SIG-M5 (cell line): ENCODE data around the gene ANKK1.

ENCODE experiments used
- DNase-seq: peaks from one replicate; lab custom pipeline; 2025; lab: John Stamatoyannopoulos, UW

ANKK1 gene

DNA sequence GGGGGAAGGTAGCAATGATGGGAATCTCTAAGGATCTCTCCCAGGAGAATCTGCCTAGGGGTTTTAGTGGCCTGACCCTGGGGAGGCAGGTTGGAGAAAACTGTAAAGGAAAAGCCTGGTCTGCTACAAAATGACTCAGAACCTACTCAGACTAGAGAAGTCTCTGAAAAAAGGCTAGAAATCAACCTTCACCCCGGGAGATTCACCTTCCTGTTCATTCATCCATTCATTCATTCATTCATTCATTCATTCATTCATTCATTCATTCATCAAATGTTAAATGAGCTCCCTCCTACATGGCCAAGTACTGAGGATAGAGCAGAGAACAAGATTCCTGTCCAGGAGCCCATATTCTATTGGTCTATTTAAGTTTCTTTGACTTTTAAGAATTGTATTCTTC lies 8.9 kb upstream of the ANKK1 start:
- DNase-seq, result no peak

GRCh38 chr11:113382121-113382520 lies 5.5 kb upstream of the ANKK1 start:
- DNase-seq, result no peak

DNA sequence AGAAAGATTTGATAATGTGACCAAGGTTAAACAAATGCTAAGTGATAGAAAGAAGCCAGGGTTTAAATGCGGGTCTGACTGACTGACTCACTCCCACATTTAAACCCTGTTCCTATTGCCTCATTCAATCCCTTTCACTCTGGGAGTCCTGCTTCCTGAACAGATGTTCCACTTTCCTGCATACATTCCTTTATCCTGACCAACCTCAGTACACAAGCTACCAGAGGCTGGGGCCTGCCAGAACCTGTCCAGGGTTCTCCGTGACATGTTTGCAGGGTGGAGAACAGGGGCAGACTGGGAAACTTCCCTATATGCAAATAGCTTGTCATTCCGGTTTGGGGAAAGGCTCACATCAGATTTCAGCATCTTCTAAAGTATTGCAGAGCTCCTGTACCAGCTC lies 3.0 kb upstream of the ANKK1 start:
- no peak for DNase-seq

GRCh38 chr11:113385749-113386148 lies 1.8 kb upstream of the ANKK1 start:
- no peak for DNase-seq

GRCh38 chr11:113386866-113387265 lies 713 bp upstream of the ANKK1 start:
- no peak for DNase-seq

- DNase-seq, result no peak
These were observed 1.7 kb downstream of the ANKK1 start for GRCh38 chr11:113389272-113389671.

DNA sequence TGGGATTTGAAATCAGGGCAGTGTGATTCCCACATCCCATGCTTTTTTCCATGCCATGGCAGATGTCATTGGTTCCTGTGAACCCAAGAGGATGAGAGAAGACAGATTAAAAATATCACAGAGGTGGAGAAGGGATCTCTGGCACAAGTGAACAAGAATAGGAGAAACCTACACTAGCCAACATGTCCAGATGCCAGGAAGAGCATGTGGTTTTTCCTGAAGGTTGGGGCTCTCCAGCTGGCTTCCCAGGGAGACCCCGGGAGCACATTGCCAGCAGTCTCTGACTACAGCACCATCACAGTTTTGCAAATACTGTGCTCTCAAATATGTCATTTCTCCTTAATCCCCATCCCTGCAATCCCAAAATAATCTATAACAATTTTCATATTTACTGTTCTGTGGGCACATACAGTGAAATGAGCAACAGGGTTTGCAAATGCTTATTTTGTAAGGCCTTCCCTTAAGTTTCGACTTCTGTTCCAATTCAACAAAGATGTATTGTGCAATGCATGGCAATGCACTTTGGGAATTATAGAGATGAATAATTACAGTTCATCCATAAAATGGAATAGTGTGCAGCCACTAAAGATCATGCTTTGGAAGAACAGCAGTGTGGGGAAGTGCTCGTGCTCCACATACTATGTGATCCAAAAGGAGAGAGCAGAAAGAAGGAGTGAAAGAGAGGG lies 4.8 kb downstream of the ANKK1 start:
- DNase-seq, result no peak

GRCh38 chr11:113393501-113393985 lies 6.0 kb downstream of the ANKK1 start:
- DNase-seq, result no peak

DNA sequence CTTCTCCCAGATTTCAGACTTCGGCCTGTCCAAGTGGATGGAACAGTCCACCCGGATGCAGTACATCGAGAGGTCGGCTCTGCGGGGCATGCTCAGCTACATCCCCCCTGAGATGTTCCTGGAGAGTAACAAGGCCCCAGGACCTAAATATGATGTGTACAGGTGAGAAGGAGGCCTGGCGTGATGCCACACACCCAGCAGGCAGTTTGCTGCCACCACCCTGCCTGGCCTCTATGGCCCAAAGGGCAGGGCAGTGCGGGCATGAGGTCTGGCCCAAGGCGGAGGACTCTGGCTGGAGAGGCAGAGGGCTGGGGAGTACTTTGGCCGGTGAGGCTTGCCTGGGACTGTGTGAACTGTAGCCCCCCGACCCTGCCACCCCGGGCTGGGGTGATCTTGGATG lies 7.3 kb downstream of the ANKK1 start:
- DNase-seq, result no peak

DNA sequence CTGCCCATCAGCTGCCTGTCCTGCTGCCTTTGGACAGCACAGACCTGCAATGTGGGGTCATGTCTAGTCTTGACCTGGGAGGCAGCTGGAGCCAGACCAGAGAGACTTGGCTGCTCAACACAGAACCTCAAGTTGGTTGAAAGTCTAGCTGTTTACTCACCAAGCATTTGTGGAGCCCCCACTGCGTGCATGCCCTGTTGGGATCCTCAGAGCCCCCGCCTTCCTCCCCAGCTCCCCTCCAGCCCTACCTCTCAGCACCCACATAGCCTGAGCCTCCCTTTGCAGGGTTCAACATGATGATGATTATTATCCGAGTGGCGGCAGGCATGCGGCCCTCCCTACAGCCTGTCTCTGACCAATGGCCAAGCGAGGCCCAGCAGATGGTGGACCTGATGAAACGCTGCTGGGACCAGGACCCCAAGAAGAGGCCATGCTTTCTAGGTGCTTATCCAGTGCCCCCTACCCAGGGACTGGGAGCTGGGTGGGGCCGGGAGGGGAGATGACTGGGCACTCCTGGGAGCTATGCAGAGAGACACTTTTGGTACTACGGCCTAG lies 8.3 kb downstream of the ANKK1 start:
- DNase-seq, result no peak

DNA sequence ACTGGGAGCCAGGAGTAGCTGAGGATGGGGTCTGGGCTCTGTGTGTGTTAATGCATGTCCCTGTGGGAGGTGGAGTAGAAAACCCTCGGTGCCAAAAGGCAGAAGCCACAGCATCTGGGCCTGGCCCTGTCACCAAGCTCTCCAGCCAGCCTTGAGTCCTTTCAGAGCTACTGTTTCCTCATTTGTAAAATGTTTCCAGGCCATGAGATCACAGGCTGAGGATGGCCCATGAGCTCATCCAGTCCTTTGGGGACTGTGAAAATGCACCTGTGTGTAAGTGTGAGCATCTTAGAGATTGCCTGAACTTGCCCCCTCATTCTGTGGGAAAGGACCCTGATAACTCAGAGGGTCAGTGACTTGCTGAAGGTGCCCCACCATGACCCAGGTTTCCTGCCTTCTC lies 9.1 kb downstream of the ANKK1 start:
- DNase-seq, result no peak

- no peak for DNase-seq
These were observed 9.6 kb downstream of the ANKK1 start for GRCh38 chr11:113397212-113397611.

- no peak for DNase-seq
These were observed 10.2 kb downstream of the ANKK1 start for GRCh38 chr11:113397821-113398220.

- no peak for DNase-seq
These were observed 11.3 kb downstream of the ANKK1 start for GRCh38 chr11:113398669-113399430.

DNA sequence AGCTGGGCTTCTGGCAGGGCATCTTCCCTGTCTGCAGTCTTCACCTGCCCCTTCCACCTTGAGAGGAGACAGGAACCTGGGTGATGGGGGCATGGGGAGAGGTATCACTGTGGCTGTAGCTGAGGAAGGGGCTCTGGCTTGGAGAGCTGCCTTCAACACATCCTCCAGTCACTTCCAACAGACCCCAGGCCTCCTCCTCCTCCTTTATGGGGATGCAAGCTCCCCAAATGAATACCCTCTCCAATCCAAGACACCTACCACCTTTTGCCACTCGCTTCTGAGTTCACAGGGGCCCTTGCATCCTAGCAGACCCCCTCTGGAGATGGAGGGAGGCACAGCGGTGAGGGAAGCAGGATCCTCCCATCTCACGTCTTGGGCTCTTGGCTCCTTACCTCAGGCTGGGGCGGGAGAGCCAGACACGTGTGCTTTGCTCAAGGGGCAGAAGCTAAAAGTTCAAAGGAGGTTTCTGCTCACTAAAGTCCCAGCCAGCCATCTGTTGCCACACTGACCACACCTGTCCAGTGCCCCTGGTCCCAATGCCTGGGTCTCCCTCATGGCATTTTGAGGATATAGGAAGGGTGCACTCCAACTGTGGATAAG lies 13.2 kb downstream of the ANKK1 start:
- no peak for DNase-seq

GRCh38 chr11:113401718-113402117 lies 14.1 kb downstream of the ANKK1 start:
- no peak for DNase-seq

DNA sequence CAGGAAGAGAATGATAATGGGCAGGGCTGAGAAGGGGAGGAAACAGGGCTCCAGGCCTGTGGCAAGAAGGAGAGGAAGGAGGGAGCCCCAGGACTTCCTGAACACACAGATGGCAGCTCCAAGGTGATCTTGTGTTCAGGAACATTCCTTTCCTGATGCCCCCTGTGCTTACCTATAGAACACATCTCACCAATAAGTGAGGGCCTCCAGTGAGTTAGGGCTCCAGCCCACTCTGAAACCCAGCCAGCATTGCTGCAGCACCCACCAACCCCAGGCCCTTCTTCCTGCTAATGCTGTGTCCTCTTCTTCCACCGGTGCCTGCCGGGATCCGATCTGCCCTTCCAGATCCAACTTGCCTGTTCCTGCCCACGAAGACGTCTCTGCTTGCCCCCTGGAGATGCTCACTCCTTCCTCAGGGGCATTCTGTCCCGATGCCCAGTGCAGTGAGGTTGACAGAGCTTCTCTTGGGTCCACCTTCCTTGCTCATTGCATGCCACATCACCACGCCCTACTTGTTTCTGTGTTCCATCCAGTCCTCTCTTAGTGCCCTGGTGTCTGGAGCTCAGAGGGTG lies 17.4 kb downstream of the ANKK1 start:
- DNase-seq, result no peak

GRCh38 chr11:113405724-113406478 lies 18.3 kb downstream of the ANKK1 start:
- DNase-seq, result no peak

- no peak for DNase-seq
These were observed 19.6 kb downstream of the ANKK1 start for GRCh38 chr11:113407163-113407562.

- no peak for DNase-seq
These were observed 20.6 kb downstream of the ANKK1 start for GRCh38 chr11:113408206-113408605.

DNA sequence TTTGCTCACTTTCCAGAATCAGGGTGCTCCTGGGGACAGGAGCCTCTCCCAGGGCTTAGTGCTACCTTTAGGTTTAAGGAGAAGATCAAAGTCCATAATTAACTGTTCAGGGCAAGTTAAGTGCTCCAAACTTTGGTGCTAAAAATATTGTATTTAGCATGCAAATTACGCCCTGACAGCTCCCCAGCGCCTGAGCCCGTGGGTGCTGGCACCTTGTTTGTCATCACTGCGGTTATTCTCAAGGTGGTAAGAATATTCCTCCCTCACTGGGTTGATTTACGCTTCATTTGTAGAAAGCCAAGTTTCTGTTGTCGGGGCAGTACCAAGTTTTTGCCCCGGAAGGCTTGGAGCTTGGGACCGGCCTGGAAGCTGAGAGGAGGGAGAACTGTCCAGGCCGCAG lies 21.3 kb downstream of the ANKK1 start:
- DNase-seq, result no peak

- DNase-seq, result no peak
These were observed 21.9 kb downstream of the ANKK1 start for GRCh38 chr11:113409526-113409925.
